ENCODE data around the gene ACE2. TPM values are rescaled to one million over a fixed set of nuclear protein-coding genes. Genes with fewer than 3 reads are reported as not detected.
A peak's percentile ranks its signal among the peaks of the same experiment; 100 is the strongest.

The ACE2 gene
- polyA plus RNA-seq, 1 of the 3 experiments (the other 2 are of a cell fraction): not detected

- Histone ChIP-seq H3K4me2 (no peak overlapping the region), H3K9ac (no peak overlapping the region), H3K27ac (ENCODE audit: low read depth in 2 of 2, low read length in 1 of 2) (no peak overlapping the region), H2AFZ (ENCODE audit: low read depth) (no peak overlapping the region), H3K9me3 (no peaks in the 10 kb centered on the region), H3K79me2 (ENCODE audit: insufficient read depth) (no peaks in the 10 kb centered on the region), H3K4me1 (ENCODE audit: control insufficient read depth in 1 of 2, insufficient read depth in 2 of 2, low read depth in 1 of 2, low read length in 1 of 2) (peaks cover 0 to 7% of the 10 kb centered on the region in 2 experiments; a peak in 2 of 4 replicates), H3K27me3 (ENCODE audit: insufficient read depth) (peaks cover 6% of the 10 kb centered on the region; the same call in 1 of the 2 replicates), H3K9me2 (no peaks in the 10 kb centered on the region), H3K36me3 (replicated peaks in 1 of 2; ENCODE audit: control insufficient read depth in 1 of 2, insufficient read depth in 2 of 2, low read length in 1 of 2) (no peaks in the 10 kb centered on the region), H3K4me3 (ENCODE audit: low read depth in 2 of 2, low read length in 1 of 2) (no peak overlapping the region), H4K20me1 (ENCODE audit: insufficient read depth) (no peaks in the 10 kb centered on the region), H3F3A (replicated peaks; ENCODE audit: insufficient read depth) (no peaks in the 10 kb centered on the region)
- WGBS (ENCODE audit: low lambda C conversion rate): 21% methylated on average over 7 of the region's 7 CpGs
- POLR2A ChIA-PET: no interaction called here
- DNase-seq: no peak
- CTCF ChIA-PET: interaction anchor here (0.7 to 2.5 kb wide), 4 partner anchors 75 to 218 kb away, joined by 3 to 12 read pairs (median 4); partner anchors contain the start of gene PIR
- TF ChIP-seq RAD21 (IDR thresholded peaks at IDR 0.05; ENCODE audit: low read length) (peak; percentile 53), USF1 (IDR thresholded peaks at IDR 0.05; ENCODE audit: borderline replicate concordance, low read depth) (no peak)
Measured at GRCh38 chrX:15567886-15568616, 32.7 kb downstream of the ACE2 start.

GRCh38 chrX:15567267-15567666 lies 33.5 kb downstream of the ACE2 start:
- no peaks in the 10 kb centered on the region for H3K36me3 ChIP-seq (replicated peaks in 1 of 2; ENCODE audit: control insufficient read depth in 1 of 2, insufficient read depth in 2 of 2, low read length in 1 of 2)
- peaks cover 7% of the 10 kb centered on the region; the same call in 1 of the 2 replicates for H3K27me3 ChIP-seq (ENCODE audit: insufficient read depth)
- H3K27ac ChIP-seq (ENCODE audit: low read depth in 2 of 2, low read length in 1 of 2): no peak overlapping the region
- peaks cover 0 to 7% of the 10 kb centered on the region in 2 experiments; a peak in 2 of 4 replicates for H3K4me1 ChIP-seq (ENCODE audit: control insufficient read depth in 1 of 2, insufficient read depth in 2 of 2, low read depth in 1 of 2, low read length in 1 of 2)
- no peak overlapping the region for H3K4me2 ChIP-seq
- no peaks in the 10 kb centered on the region for H3K79me2 ChIP-seq (ENCODE audit: insufficient read depth)
- ChIA-PET CTCF (interaction anchor here (0.9 to 1.1 kb wide), 2 partner anchors 96 to 100 kb away, joined by 3 read pairs; no protein-coding TSS in a partner anchor), POLR2A (no interaction called here)
- no peaks in the 10 kb centered on the region for H4K20me1 ChIP-seq (ENCODE audit: insufficient read depth)
- no peaks in the 10 kb centered on the region for H3F3A ChIP-seq (replicated peaks; ENCODE audit: insufficient read depth)
- no peaks in the 10 kb centered on the region for H3K9me2 ChIP-seq
- H3K9me3 ChIP-seq: no peaks in the 10 kb centered on the region
- WGBS (ENCODE audit: low lambda C conversion rate): 0% methylated on average over 1 of the region's 1 CpG
- H3K4me3 ChIP-seq (ENCODE audit: low read depth in 2 of 2, low read length in 1 of 2): no peak overlapping the region
- DNase-seq: no peak
- no peak overlapping the region for H2AFZ ChIP-seq (ENCODE audit: low read depth)
- H3K9ac ChIP-seq: no peak overlapping the region
- no peak for TF ChIP-seq EZH2phosphoT487 (IDR thresholded peaks at IDR 0.05; ENCODE audit: borderline replicate concordance, low read depth)
- TF ChIP-seq NRF1 (IDR thresholded peaks at IDR 0.05; ENCODE audit: low read depth, low read length): no peak
- TF ChIP-seq PBX3 (IDR thresholded peaks at IDR 0.05): no peak
- no peak for TF ChIP-seq USF2 (IDR thresholded peaks at IDR 0.05; ENCODE audit: borderline replicate concordance, low read depth, low read length)

Measured in SK-N-SH (cell line).